Measurements from ENCODE around the gene CABP7. TPM values are rescaled to one million over a fixed set of nuclear protein-coding genes. Genes with fewer than 3 reads are reported as not detected.

Gene CABP7
- total and polyA plus RNA-seq, 11 donors, result 0.03 to 0.11 TPM; not detected in 9

- Histone ChIP-seq H3K4me3 (no peak overlapping the region), H3K9me3 (no peaks in the 10 kb centered on the region), H3K36me3 (peaks cover 0 to 49% (median 8%) of the 10 kb centered on the region in 9 donors), H3K27ac (no peak overlapping the region), H3K27me3 (no peaks in the 10 kb centered on the region), H3K4me1 (peaks cover 0 to 7% (median 0%) of the 10 kb centered on the region in 12 donors)
- TF ChIP-seq POLR2A (IDR thresholded peaks at IDR 0.05) (no peak), CTCF (IDR thresholded peaks at IDR 0.05) (no peak)
- ATAC-seq, result no peak
- WGBS, 4 donors, result 87 to 93% (median 91%) methylated on average over 5 to 6 of the region's 6 CpGs
- no peak for DNase-seq
- intact Hi-C loops (cut with DNase I), result no loop called here
Measured at GRCh38 chr22:29732883-29733282, 13.1 kb downstream of the CABP7 start.

GRCh38 chr22:29733362-29734201, 13.8 kb downstream of the CABP7 start:
- H3K4me3 ChIP-seq, result no peak overlapping the region
- DNase-seq, result peak in 2 of 5 donors; percentile 60 to 64
- intact Hi-C loops (cut with DNase I), result no loop called here
- no peak overlapping the region for H3K27ac ChIP-seq
- TF ChIP-seq POLR2A (IDR thresholded peaks at IDR 0.05) (no peak), CTCF (IDR thresholded peaks at IDR 0.05) (no peak)
- H3K4me1 ChIP-seq, result peaks cover 0 to 7% (median 0%) of the 10 kb centered on the region in 12 donors
- WGBS, 4 donors, result 68 to 77% (median 76%) methylated on average over 15 to 19 of the region's 19 CpGs
- H3K9me3 ChIP-seq, result no peaks in the 10 kb centered on the region
- peak in 3 of 4 donors; percentile 24 to 65 (median 57) for ATAC-seq
- no peaks in the 10 kb centered on the region for H3K27me3 ChIP-seq
- peaks cover 0 to 56% (median 8%) of the 10 kb centered on the region in 9 donors for H3K36me3 ChIP-seq

- DNase-seq (no peak), ATAC-seq (no peak)
- no peaks in the 10 kb centered on the region for H3K9me3 ChIP-seq
- H3K4me3 ChIP-seq, result no peak overlapping the region
- WGBS, 4 donors, result 88 to 94% (median 92%) methylated on average over 8 of the region's 8 CpGs
- intact Hi-C loops (cut with DNase I), result no loop called here
- no peak for TF ChIP-seq CTCF (IDR thresholded peaks at IDR 0.05)
- no peak for TF ChIP-seq POLR2A (IDR thresholded peaks at IDR 0.05)
- peaks cover 0 to 56% (median 11%) of the 10 kb centered on the region in 9 donors for H3K36me3 ChIP-seq
- no peaks in the 10 kb centered on the region for H3K27me3 ChIP-seq
- no peak overlapping the region for H3K27ac ChIP-seq
- H3K4me1 ChIP-seq, result peaks cover 0 to 7% (median 0%) of the 10 kb centered on the region in 12 donors
Measured at GRCh38 chr22:29734406-29734805, 14.6 kb downstream of the CABP7 start.

GRCh38 chr22:29734838-29735237, 15.0 kb downstream of the CABP7 start:
- Histone ChIP-seq H3K4me1 (peaks cover 0 to 7% (median 0%) of the 10 kb centered on the region in 12 donors), H3K36me3 (peaks cover 0 to 55% (median 15%) of the 10 kb centered on the region in 9 donors), H3K27ac (no peak overlapping the region), H3K27me3 (no peaks in the 10 kb centered on the region), H3K4me3 (no peak overlapping the region), H3K9me3 (no peaks in the 10 kb centered on the region)
- ATAC-seq (no peak), DNase-seq (no peak)
- intact Hi-C loops (cut with DNase I), result no loop called here
- 76 to 88% (median 83%) methylated on average over 9 of the region's 9 CpGs for WGBS, 4 donors
- TF ChIP-seq POLR2A (IDR thresholded peaks at IDR 0.05) (no peak), CTCF (IDR thresholded peaks at IDR 0.05) (no peak)
